Brain microvascular endothelial cell (primary cell): ENCODE measurements around the gene DDB1.

Experiments
- DNase-seq: peaks from one replicate; pipeline ENCODE4 v3.0.0-alpha.2; 2020
- H3K27ac ChIP-seq: fragments of 250-450 bp; sonication (Bioruptor Pico); 2 replicates; pipeline ENCODE4 v1.5.1; 2020; ENCODE audit warnings: mild to moderate bottlenecking, moderate library complexity
- H3K27me3 ChIP-seq: fragments of 250-450 bp; sonication (Bioruptor Pico); replicated peaks from 2 replicates; pipeline ENCODE4 v1.5.1; 2020; ENCODE audit warnings: mild to moderate bottlenecking
- H3K36me3 ChIP-seq: fragments of 250-450 bp; sonication (Bioruptor Pico); replicated peaks from 2 replicates; pipeline ENCODE4 v1.5.1; 2020; ENCODE audit warnings: mild to moderate bottlenecking
- H3K4me3 ChIP-seq: 2 replicates; pipeline ENCODE4 v1.5.1; 2011; ENCODE audit warnings: low read depth, mild to moderate bottlenecking, control low read depth, low read length, moderate library complexity
- CTCF ChIP-seq: IDR thresholded peaks from 2 replicates; pipeline ENCODE4 v1.5.1; 2011; ENCODE audit warnings: low read depth, mild to moderate bottlenecking, moderate library complexity, low read length, control low read depth, inconsistent platforms; ENCODE audit errors: missing control alignments
- in situ Hi-C: cut with HindIII; loops from 2 replicates; pipeline ENCODE4 v1.10.0; 2017; ENCODE audit warnings: low sequenced_read_pairs, low pct_ligation_motif_present

The DDB1 gene

DNA sequence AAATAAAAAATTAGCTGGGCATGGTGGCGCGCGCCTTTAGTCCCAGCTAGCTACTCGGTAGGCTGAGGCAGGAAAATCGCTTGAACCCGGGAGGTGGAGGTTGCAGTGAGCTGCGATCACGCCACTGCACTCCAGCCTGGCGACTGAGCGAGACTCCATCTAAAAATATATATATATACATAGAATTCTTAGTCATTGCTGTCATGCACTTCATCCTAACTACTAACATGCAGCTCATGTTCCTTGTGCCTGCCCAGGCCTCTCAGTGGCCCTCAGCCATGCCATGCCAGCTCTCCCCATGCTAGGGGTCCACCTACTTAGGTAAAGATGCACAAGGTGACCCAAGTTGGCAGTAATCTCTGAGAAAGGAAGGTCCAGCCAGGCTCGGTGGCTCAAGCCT, 25.7 kb upstream of the DDB1 start:
- no peaks in the 10 kb centered on the region for H3K27me3 ChIP-seq
- no peak overlapping the region for H3K27ac ChIP-seq
- H3K36me3 ChIP-seq = peaks cover 3% of the 10 kb centered on the region
- no peak for TF ChIP-seq CTCF
- DNase-seq = no peak
- in situ Hi-C loops = no loop called here
- H3K4me3 ChIP-seq = no peak overlapping the region

DNA sequence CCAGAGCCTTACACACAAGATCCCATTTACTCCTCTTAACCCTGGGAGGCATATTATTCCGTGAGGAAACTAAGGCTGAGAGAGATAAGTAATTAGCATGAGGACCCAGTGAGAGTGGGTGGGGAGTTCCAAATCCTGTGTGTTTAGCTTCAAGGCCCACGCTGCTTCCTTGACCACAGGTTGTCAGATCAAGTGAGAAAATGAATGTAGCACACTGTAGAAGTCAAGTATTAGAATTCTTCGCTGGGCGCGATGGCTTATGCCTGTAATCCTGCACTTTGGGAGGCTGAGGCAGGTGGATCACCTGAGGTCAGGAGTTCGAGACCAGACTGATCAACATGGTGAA, 25.0 kb upstream of the DDB1 start:
- Histone ChIP-seq H3K27me3 (no peaks in the 10 kb centered on the region), H3K27ac (no peak overlapping the region), H3K4me3 (no peak overlapping the region), H3K36me3 (peaks cover 9% of the 10 kb centered on the region)
- TF ChIP-seq CTCF = no peak
- in situ Hi-C loops = no loop called here
- no peak for DNase-seq

- DNase-seq = no peak
Observed at GRCh38 chr11:61357233-61357893, 24.5 kb upstream of the DDB1 start.

GRCh38 chr11:61356706-61357105, 23.8 kb upstream of the DDB1 start:
- Histone ChIP-seq H3K27ac (no peak overlapping the region), H3K27me3 (no peaks in the 10 kb centered on the region), H3K4me3 (no peak overlapping the region), H3K36me3 (peaks cover 17% of the 10 kb centered on the region)
- DNase-seq = no peak
- in situ Hi-C loops = no loop called here
- TF ChIP-seq CTCF = no peak

More at GRCh38 chr11:61357233-61357893, 24.5 kb upstream of the DDB1 start:
- Histone ChIP-seq H3K27me3 (no peaks in the 10 kb centered on the region), H3K27ac (no peak overlapping the region), H3K4me3 (no peak overlapping the region), H3K36me3 (peaks cover 12% of the 10 kb centered on the region)
- TF ChIP-seq CTCF = no peak
- in situ Hi-C loops = no loop called here

GRCh38 chr11:61354208-61354607, 21.3 kb upstream of the DDB1 start:
- H3K27ac ChIP-seq = no peak overlapping the region
- in situ Hi-C loops = no loop called here

More at GRCh38 chr11:61354208-61354607, 21.3 kb upstream of the DDB1 start:
- Histone ChIP-seq H3K36me3 (peaks cover 32% of the 10 kb centered on the region), H3K4me3 (no peak overlapping the region), H3K27me3 (no peaks in the 10 kb centered on the region)
- no peak for TF ChIP-seq CTCF
- DNase-seq = no peak
